GM13976 (cell line): ENCODE measurements around the gene CRLF1.
"Not testable (repeated sequence)": the region's sequence is repeated elsewhere in the genome, so short reads cannot be mapped to it uniquely, and the experiment has no call there.

Experiments
- DNase-seq: peaks from one replicate; pipeline ENCODE4 v3.0.0; 2012; ENCODE audit warnings: low spot score
- in situ Hi-C: fragments of 300-500 bp; cut with MboI; formaldehyde crosslinking; loops from one replicate; pipeline ENCODE4 v1.12.0; 2022; ENCODE audit warnings: low sequenced_read_pairs, mixed read lengths, inconsistent platforms; ENCODE audit not compliant: unreplicated experiment
- TF ChIP-seq, protein P1 (sequence below): IDR thresholded peaks from 2 replicates; pipeline ENCODE4 v1.5.1; 2012; ENCODE audit warnings: borderline replicate concordance, mild to moderate bottlenecking; ENCODE audit not compliant: insufficient read depth; ENCODE audit errors: extremely low read depth, missing control alignments, control extremely low read depth

The CRLF1 gene

DNA sequence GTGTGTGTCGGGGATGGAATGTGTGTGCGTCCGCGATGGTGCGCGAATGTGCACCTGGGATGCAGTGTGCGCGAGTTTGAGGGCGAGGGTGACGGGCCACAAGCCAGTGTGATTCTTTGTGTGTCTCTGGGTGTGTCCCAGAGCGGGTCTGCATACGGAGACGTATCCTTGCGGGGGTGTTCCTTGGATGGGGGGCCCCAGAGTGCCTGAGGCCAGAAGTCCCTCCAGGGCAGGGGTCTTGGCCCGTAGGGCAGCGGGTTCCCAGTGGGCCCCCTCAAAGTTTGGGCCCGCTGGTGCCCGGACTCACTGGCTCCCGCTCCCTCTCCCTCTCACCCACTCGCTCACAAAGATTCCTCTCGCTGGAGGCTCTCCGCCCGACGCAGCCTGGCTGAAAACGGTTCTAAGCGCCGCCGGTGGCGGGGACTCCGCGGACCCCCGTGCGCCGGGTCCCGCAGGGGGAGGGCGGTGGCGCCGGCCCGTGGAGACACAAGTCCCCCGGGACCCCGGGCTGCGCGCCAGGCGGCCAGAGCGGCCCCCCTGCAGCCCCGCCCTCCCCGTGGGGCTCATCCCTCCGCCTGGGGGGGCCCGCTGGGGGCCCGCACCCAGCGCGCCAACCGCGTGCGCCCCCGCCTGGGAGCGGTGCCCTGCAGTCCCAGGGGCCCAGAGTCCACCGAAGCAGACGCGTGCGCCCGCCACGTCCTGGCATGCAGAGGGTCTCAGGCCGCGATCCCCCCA is 886 bp downstream of the CRLF1 start:
- no peak for DNase-seq
- TF ChIP-seq, protein P1, sequence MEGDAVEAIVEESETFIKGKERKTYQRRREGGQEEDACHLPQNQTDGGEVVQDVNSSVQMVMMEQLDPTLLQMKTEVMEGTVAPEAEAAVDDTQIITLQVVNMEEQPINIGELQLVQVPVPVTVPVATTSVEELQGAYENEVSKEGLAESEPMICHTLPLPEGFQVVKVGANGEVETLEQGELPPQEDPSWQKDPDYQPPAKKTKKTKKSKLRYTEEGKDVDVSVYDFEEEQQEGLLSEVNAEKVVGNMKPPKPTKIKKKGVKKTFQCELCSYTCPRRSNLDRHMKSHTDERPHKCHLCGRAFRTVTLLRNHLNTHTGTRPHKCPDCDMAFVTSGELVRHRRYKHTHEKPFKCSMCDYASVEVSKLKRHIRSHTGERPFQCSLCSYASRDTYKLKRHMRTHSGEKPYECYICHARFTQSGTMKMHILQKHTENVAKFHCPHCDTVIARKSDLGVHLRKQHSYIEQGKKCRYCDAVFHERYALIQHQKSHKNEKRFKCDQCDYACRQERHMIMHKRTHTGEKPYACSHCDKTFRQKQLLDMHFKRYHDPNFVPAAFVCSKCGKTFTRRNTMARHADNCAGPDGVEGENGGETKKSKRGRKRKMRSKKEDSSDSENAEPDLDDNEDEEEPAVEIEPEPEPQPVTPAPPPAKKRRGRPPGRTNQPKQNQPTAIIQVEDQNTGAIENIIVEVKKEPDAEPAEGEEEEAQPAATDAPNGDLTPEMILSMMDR, result no peak
- in situ Hi-C loops, result no loop called here

DNA sequence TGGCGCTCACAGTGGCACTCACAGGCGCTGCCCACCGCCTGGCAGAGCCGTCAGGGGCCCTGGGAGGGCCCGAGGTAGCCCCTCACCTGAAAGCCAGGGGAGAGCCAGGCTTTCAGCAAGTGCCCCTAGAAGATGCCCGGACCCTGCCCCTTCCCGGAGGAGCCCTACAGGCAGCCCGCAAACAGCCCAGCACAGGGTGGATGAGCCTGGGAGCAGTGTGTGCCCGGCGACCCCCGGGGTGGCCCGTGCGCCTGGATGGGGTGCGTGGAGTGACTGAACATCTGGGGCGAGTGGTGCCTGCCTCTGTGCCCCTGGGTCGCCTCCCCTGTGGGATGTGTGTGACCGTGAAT is 1.4 kb downstream of the CRLF1 start:
- DNase-seq, result no peak
- TF ChIP-seq, protein P1, result no peak
- in situ Hi-C loops, result no loop called here

DNA sequence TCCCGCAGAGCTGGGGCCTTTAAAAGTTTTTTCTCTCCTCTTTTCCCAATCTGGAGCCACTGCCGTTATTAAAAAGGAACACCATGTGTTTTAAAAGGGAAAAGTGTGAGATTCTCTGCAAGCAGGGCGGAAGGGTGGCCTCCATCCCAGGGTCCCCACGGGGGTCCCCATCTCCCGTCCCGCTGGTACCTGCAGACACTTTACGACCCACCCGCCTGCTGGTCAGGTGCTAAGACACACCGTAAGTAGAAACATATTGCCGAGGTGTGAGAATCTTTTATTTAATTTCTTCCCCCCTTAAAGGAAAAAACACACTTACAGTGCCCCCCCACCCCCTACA is 1.8 kb downstream of the CRLF1 start:
- no peak for DNase-seq
- in situ Hi-C loops, result no loop called here

DNA sequence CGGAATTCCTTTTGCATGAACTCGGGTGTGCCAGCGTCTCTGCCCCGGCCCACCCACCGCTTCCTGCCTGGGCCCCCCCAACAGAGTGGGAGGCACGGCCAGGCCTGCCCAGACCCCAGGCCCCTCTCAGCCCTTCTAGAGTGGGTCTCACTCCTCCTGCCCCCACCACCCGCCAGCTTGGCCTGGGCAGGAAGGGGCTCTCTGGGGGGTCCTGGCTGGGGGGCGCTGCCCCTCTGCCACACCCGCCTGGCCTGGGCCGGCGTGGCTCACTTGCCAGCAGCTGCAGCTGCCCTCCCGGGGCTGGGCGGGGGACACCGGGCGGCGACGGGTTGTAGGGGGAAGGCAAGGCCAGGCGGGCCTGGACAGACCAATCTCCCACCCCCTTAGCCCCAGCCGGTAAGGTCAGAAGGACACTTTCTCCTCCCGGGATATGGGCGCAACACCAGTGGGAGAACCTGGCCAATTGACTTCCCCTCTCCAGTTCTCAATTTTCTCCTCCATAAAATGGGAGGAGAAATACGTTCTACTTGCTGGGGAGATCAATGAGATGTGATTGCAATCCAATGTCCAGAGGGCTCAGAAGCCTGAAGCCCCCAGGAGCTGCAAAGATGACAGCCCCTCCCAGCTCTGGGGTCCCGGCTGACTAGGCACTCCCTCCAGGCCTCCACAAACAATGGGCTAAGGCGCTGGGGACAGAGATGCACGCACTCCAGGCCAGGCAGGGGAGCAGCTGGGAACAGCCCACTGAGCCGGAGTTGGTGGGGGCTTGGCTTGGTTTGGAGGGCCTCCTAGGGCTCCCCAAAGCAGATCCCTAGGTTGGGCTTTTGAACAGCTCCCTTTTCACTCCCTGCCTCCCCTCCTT is 2.4 kb downstream of the CRLF1 start:
- in situ Hi-C loops, result no loop called here
- TF ChIP-seq, protein P1, result no peak

More for the DNA sequence above, 1.8 kb downstream of the CRLF1 start:
- TF ChIP-seq, protein P1, result no peak

DNA sequence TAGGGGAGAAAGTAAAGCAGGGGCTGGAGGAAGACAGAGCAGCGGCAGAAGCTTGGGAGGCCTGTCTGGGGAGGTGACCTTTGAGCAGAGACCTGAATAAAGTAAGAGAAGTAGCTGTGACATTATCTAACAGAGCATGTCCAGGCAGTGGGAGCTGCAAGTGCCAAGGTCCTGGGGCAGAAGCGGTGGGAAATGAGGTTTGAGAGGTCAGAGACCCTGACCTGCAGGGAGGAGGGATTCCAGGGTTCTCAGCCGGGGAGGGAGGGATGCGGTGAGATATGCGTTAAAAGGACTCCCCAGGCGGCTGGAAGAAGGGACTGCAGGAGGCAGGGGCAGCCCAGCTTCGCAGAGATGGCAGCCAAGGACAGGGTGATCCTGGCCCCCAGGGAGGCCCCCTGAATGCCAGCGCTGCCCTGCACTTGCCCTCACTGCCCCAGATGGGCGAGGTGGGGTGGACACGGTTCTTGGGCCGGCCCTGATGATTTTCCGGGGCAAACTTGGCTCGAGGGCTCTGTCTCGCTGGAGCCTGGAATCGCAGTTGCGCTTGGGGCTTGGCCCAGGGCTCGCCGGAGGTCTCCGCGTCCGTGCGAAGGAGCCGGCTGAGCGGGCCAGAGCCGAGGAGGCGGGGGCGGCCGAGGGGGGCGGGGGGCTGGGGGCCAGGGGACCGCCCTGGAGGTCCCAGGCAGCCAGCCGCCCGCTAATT is 3.2 kb downstream of the CRLF1 start:
- in situ Hi-C loops, result no loop called here
- TF ChIP-seq, protein P1, result no peak
- DNase-seq, result peak; percentile 53

More for the DNA sequence above, 2.4 kb downstream of the CRLF1 start:
- peak; percentile 44 for DNase-seq

DNA sequence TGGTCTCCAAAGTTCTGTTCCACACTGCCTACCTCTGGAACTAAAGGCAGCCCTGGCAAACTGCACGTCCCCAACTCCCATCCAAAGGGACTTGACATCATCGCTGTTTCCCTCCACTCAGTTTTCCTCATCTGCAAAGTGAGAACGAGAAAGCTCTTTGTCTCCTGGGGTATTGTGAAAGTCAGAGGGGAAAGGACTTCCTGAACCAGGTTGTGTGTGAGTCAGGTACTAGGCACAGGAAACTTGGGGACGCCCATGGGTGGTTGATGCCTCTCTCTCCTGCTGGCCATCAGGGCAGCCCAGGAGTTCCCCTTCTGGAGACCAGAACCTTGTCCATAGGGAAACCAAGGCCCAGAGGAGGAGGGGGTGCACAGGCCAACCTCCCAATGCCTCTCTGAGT is 4.7 kb downstream of the CRLF1 start:
- DNase-seq, result no peak
- in situ Hi-C loops, result no loop called here
- TF ChIP-seq, protein P1, result no peak

DNA sequence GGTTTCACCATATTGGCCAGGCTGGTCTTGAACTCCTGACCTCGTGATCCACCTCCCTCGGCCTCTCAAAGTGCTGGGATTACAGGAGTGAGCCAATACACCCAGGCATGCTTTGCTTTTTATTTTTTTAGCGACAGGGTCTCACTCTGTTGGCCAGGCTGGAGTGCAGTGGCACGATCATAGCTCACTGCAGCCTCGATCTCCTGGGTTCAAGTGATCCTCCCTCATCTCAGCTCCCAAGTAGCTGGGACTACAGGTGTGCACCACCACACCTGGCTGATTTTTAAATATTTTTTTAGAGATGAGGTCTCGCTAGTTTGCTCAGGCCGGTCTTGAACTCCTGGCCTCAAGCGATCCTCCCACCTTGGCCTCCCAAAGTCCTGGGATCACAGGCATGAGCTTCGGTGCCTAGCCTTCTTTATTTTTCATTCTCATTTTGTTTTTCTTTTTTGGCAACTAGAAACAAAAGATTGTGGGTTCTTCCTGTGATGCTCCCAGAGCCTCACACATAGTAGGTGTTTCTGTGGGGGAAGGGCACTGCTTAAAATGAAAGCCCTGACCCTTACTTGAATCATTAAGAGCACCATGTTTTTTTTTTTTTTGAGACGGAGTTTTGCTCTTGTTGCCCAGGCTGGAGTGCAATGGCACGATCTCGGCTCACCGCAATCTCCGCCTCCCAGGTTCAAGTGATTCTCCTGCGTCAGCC is 5.8 kb downstream of the CRLF1 start:
- DNase-seq, in situ Hi-C loops: not testable (repeated sequence)
